PC-3 (cell line): ENCODE data around the gene RNU7-1. TPM values are rescaled to one million over a fixed set of nuclear protein-coding genes. Genes with fewer than 3 reads are reported as not detected.

Experiments
- ATAC-seq: fragments of 200-7000 bp; cut with Tn5 transposase; 2 replicates; pipeline ENCODE4 v1.9.1; 2020; ENCODE audit warnings: mild to moderate bottlenecking, moderate library complexity
- BruUV-seq: library from RNA; stranded (reverse); fragments of 400-500 nt; replicated peaks from 2 replicates; lab custom pipeline; 2021; lab: Mats Ljungman, UMichigan
- CTCF ChIA-PET: fragments of 300-600 bp; sonication (Branson Sonifier 250); formaldehyde crosslinking; loops from one replicate; lab custom pipeline; 2022; ENCODE audit warnings: antibody characterized with exemption; lab: Charles Lee
- POLR2A ChIA-PET: fragments of 300-600 bp; sonication (Branson Sonifier 250); formaldehyde crosslinking; loops from one replicate; lab custom pipeline; 2022; ENCODE audit warnings: antibody characterized with exemption; ENCODE audit not compliant: unreplicated experiment; lab: Charles Lee
- DNase-seq: peaks from one replicate; pipeline ENCODE4 v3.0.0-alpha.2; 2015
- H2AFZ ChIP-seq: fragments of 300-600 bp; sonication (generic); 2 replicates; pipeline ENCODE4 v1.6.0; 2016; ENCODE audit warnings: antibody characterized with exemption, low read length
- H3F3A ChIP-seq: fragments of 300-600 bp; sonication (generic); one replicate; pipeline ENCODE4 v1.6.0; 2017; ENCODE audit warnings: antibody characterized with exemption, low read length, control low read depth, mild to moderate bottlenecking; ENCODE audit not compliant: unreplicated experiment
- H3K27ac ChIP-seq: fragments of 300-600 bp; sonication (generic); 2 replicates; pipeline ENCODE4 v1.5.1; 2016; ENCODE audit warnings: mild to moderate bottlenecking, low read length
- H3K27me3 ChIP-seq: fragments of 300-600 bp; sonication (generic); 2 replicates; pipeline ENCODE4 v1.6.1; 2016; ENCODE audit warnings: low read length, mixed read lengths
- H3K36me3 ChIP-seq: fragments of 300-600 bp; sonication (generic); 2 replicates; pipeline ENCODE4 v1.6.1; 2016; ENCODE audit warnings: low read depth, mixed run types, low read length, mixed read lengths
- H3K4me1 ChIP-seq: fragments of 300-600 bp; sonication (generic); 2 replicates; pipeline ENCODE4 v1.5.1; 2016; ENCODE audit warnings: low read length; ENCODE audit not compliant: insufficient read depth
- H3K4me2 ChIP-seq: fragments of 300-600 bp; sonication (generic); 2 replicates; pipeline ENCODE4 v1.6.0; 2016; ENCODE audit warnings: low read length
- H3K4me3 ChIP-seq: fragments of 300-600 bp; sonication (generic); 2 replicates; pipeline ENCODE4 v1.5.1; 2016; ENCODE audit warnings: mild to moderate bottlenecking, low read length, mixed read lengths
- H3K79me2 ChIP-seq: fragments of 300-600 bp; sonication (generic); 2 replicates; pipeline ENCODE4 v1.6.1; 2017; ENCODE audit warnings: low read length, mixed read lengths
- H3K9ac ChIP-seq: fragments of 300-600 bp; sonication (generic); 2 replicates; pipeline ENCODE4 v1.6.0; 2016; ENCODE audit warnings: mild to moderate bottlenecking, low read length
- H3K9me2 ChIP-seq: fragments of 300-600 bp; sonication (generic); replicated peaks from 2 replicates; pipeline ENCODE4 v1.6.1; 2016; ENCODE audit warnings: mixed run types, low read length, mixed read lengths
- H3K9me3 ChIP-seq: fragments of 300-600 bp; sonication (generic); 2 replicates; pipeline ENCODE4 v1.6.1; 2016; ENCODE audit warnings: low read length, mixed read lengths
- H4K20me1 ChIP-seq: fragments of 300-600 bp; sonication (generic); 2 replicates; pipeline ENCODE4 v1.6.1; 2016; ENCODE audit warnings: low read length, mixed read lengths
- EZH2 ChIP-seq: fragments of 300-600 bp; sonication (generic); IDR thresholded peaks from one replicate; pipeline ENCODE4 v1.6.1; 2017; ENCODE audit warnings: antibody characterized with exemption, mild to moderate bottlenecking, low read length; ENCODE audit not compliant: unreplicated experiment
- EZH2phosphoT487 ChIP-seq: fragments of 300-600 bp; sonication (generic); IDR thresholded peaks from 2 replicates; pipeline ENCODE4 v1.6.1; 2018; ENCODE audit warnings: mild to moderate bottlenecking, antibody characterized with exemption, low read length, borderline replicate concordance
- intact Hi-C: fragments of 100-400 bp; cut with micrococcal nuclease; formaldehyde crosslinking; loops from 2 replicates; pipeline ENCODE4 v1.9.0; 2023
- total RNA-seq: library from RNA; depleted of rRNA; stranded (reverse); fragments of >200 nt; gene quantifications from 2 replicates; pipeline ENCODE4 v1.2.3, GENCODE V29; 2014
- TF ChIP-seq, protein P1 (sequence below): fragments of 300-600 bp; sonication (generic); conservative IDR thresholded peaks from 2 replicates; pipeline ENCODE4 v1.5.1; 2017; ENCODE audit warnings: antibody characterized with exemption, low read depth, mild to moderate bottlenecking, low read length

Gene RNU7-1
- total RNA-seq, 1 experiment from 2014 or later, result not detected

DNA sequence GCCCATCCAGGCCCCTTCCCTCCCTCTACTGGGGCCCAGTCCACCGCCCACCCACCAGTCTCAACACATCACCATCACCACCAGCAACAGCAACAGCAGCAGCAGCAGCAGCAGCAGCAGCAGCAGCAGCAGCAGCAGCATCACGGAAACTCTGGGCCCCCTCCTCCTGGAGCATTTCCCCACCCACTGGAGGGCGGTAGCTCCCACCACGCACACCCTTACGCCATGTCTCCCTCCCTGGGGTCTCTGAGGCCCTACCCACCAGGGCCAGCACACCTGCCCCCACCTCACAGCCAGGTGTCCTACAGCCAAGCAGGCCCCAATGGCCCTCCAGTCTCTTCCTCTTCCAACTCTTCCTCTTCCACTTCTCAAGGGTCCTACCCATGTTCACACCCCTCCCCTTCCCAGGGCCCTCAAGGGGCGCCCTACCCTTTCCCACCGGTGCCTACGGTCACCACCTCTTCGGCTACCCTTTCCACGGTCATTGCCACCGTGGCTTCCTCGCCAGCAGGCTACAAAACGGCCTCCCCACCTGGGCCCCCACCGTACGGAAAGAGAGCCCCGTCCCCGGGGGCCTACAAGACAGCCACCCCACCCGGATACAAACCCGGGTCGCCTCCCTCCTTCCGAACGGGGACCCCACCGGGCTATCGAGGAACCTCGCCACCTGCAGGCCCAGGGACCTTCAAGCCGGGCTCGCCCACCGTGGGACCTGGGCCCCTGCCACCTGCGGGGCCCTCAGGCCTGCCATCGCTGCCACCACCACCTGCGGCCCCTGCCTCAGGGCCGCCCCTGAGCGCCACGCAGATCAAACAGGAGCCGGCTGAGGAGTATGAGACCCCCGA lies 6.8 kb upstream of the RNU7-1 start:
- Histone ChIP-seq H3K9me3 (no peaks in the 10 kb centered on the region), H3K36me3 (peaks cover 4% of the 10 kb centered on the region; the same call in 1 of the 2 replicates), H3K79me2 (peaks cover 12% of the 10 kb centered on the region), H3K4me1 (peaks cover 7% of the 10 kb centered on the region; the same call in 1 of the 2 replicates), H3K9me2 (no peaks in the 10 kb centered on the region), H3K27ac (no peak overlapping the region), H3F3A (no peaks in the 10 kb centered on the region), H4K20me1 (no peaks in the 10 kb centered on the region), H2AFZ (no peak overlapping the region), H3K4me2 (peak overlapping the region; percentile 86), H3K4me3 (peak overlapping the region; percentile 62; the same call in 1 of the 2 replicates), H3K27me3 (no peaks in the 10 kb centered on the region), H3K9ac (peak overlapping the region; percentile 80)
- intact Hi-C loops, result no loop called here
- no peak for ATAC-seq
- TF ChIP-seq EZH2 (no peak), EZH2phosphoT487 (no peak)
- TF ChIP-seq, protein P1, sequence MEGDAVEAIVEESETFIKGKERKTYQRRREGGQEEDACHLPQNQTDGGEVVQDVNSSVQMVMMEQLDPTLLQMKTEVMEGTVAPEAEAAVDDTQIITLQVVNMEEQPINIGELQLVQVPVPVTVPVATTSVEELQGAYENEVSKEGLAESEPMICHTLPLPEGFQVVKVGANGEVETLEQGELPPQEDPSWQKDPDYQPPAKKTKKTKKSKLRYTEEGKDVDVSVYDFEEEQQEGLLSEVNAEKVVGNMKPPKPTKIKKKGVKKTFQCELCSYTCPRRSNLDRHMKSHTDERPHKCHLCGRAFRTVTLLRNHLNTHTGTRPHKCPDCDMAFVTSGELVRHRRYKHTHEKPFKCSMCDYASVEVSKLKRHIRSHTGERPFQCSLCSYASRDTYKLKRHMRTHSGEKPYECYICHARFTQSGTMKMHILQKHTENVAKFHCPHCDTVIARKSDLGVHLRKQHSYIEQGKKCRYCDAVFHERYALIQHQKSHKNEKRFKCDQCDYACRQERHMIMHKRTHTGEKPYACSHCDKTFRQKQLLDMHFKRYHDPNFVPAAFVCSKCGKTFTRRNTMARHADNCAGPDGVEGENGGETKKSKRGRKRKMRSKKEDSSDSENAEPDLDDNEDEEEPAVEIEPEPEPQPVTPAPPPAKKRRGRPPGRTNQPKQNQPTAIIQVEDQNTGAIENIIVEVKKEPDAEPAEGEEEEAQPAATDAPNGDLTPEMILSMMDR, result no peak
- ChIA-PET POLR2A (interaction anchor here (0.5 kb wide), 1 partner anchor 41 kb away, joined by 6 read pairs; no protein-coding TSS in a partner anchor), CTCF (interaction anchor here (1.0 kb wide), 1 partner anchor 12 kb away, joined by 6 read pairs; no protein-coding TSS in a partner anchor)
- BruUV-seq, result TSS peak; percentile 28
- no peak for DNase-seq

DNA sequence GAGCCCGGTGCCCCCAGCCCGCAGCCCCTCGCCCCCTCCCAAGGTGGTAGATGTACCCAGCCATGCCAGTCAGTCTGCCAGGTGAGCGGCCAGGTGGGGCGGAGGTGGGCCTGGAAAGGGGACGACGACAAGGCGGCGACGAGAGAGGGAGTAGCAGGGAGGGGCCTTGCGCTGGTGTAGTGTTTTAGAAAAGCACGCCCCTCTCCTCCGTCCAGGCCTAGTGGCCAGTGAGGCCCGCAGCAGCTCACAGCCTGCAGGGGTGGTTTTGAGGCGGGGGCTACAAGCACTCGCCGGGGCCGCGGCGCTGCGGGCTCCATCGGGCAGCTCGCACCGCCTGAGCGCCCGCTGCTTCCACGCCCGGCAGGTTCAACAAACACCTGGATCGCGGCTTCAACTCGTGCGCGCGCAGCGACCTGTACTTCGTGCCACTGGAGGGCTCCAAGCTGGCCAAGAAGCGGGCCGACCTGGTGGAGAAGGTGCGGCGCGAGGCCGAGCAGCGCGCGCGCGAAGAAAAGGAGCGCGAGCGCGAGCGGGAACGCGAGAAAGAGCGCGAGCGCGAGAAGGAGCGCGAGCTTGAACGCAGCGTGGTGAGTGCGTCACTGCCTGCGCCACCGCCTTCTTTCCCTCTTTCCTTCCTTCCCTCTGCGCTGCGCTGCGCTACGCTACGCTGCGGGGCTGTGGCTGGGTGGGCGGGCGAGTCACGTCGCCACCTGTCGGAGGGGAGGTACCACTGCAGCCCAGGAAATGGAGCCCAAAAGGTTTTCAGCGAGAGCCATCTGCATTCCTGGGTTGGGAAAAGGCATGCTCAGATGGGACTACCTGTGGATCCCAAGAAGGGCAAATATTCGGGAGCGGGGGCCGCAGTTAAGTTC lies 5.9 kb upstream of the RNU7-1 start:
- Histone ChIP-seq H3K4me1 (peaks cover 7% of the 10 kb centered on the region; the same call in 1 of the 2 replicates), H3K36me3 (peaks cover 4% of the 10 kb centered on the region; the same call in 1 of the 2 replicates), H3K4me2 (peak overlapping the region; percentile 86), H3K9ac (peak overlapping the region; percentile 80), H3K9me2 (no peaks in the 10 kb centered on the region), H3K4me3 (peak overlapping the region; percentile 62), H3K27ac (peak overlapping the region; percentile 31), H4K20me1 (no peaks in the 10 kb centered on the region), H2AFZ (peak overlapping the region; percentile 61), H3F3A (no peaks in the 10 kb centered on the region), H3K27me3 (no peaks in the 10 kb centered on the region), H3K79me2 (peaks cover 3% of the 10 kb centered on the region), H3K9me3 (no peaks in the 10 kb centered on the region)
- no TSS peak for BruUV-seq
- ATAC-seq (peak; percentile 92), DNase-seq (peak; percentile 94)
- CTCF ChIA-PET, result interaction anchor here (0.6 to 1.0 kb wide), 2 partner anchors 9 to 13 kb away, joined by 3 to 6 read pairs; no protein-coding TSS in a partner anchor
- intact Hi-C loops, result no loop called here
- TF ChIP-seq, protein P1, result peak; percentile 76
- TF ChIP-seq EZH2phosphoT487 (no peak), EZH2 (no peak)
- POLR2A ChIA-PET, result interaction anchor here (0.5 to 0.9 kb wide), 2 partner anchors 12 to 40 kb away, joined by 3 to 6 read pairs; no protein-coding TSS in a partner anchor
